K562 (cell line): ENCODE results near the gene PIK3R1. TPM values are rescaled to one million over a fixed set of nuclear protein-coding genes. Genes with fewer than 3 reads are reported as not detected.

Source experiments
- ATAC-seq: fragments of 200-7000 bp; cut with Tn5 transposase; 3 replicates; pipeline ENCODE4 v1.9.1; 2020; ENCODE audit warnings: moderate library complexity
- BruUV-seq: library from RNA; stranded (reverse); fragments of 400-500 nt; replicated peaks from 2 replicates; lab custom pipeline; 2021; lab: Mats Ljungman, UMichigan
- CTCF ChIA-PET: fragments of 300-600 bp; formaldehyde crosslinking; extraction: SDS; loops from one replicate; lab custom pipeline; 2021; ENCODE audit warnings: low intra/inter-chr PET ratio; lab: Yijun Ruan, JAX
- POLR2A ChIA-PET: fragments of 300-600, 350-650 bp; sonication (Branson Sonifier 250); formaldehyde crosslinking; extraction: SDS; loops from one replicate; lab custom pipeline; 2021; ENCODE audit warnings: antibody characterized with exemption, inconsistent platforms; lab: Yijun Ruan, JAX
- DNase-seq, 4 experiments: peaks; one replicate each; pipeline versions ENCODE4 v3.0.0 to v3.0.0-alpha.2; 2011 to 2018; ENCODE audit warnings: low spot score in 3 of 4, mixed read lengths in 3 of 4; ENCODE audit errors: extremely low read depth in 1 of 4
- FAIRE-seq: peaks from 2 replicates; lab custom pipeline; 2011; peaks lifted over from hg19 to GRCh38; lab: Jason Lieb, UNC
- H2AFZ ChIP-seq: 2 replicates; pipeline ENCODE4 v1.6.0; 2011; ENCODE audit warnings: low read depth, low read length, control low read depth, inconsistent platforms
- H3K27ac ChIP-seq: fragments of 200-600 bp; 3 replicates; pipeline ENCODE4 v1.8.0; 2011; ENCODE audit warnings: low read depth, mild to moderate bottlenecking, control low read depth, inconsistent platforms, low read length, moderate library complexity, mixed read lengths; ENCODE audit errors: extremely low read depth
- H3K27me3 ChIP-seq, 2 experiments: fragments of 300-600 bp in 1 of 2; 2 replicates in 1 of 2; 3 replicates in 1 of 2; pipeline versions ENCODE4 v1.6.0 to v1.8.0; 2011; ENCODE audit warnings: inconsistent platforms in 2 of 2, low read length in 2 of 2, mild to moderate bottlenecking in 1 of 2, mixed read lengths in 1 of 2, moderate library complexity in 1 of 2; ENCODE audit not compliant: control insufficient read depth in 2 of 2, insufficient read depth in 2 of 2
- H3K36me3 ChIP-seq: fragments of 300-600 bp; 3 replicates; pipeline ENCODE4 v1.8.0; 2011; ENCODE audit warnings: mild to moderate bottlenecking, low read length, inconsistent platforms; ENCODE audit not compliant: control insufficient read depth, insufficient read depth
- H3K4me1 ChIP-seq, 2 experiments: fragments of 200-600 bp in 1 of 2; replicated peaks in 1 of 2; 2 replicates in 1 of 2; 3 replicates in 1 of 2; pipeline versions ENCODE4 v1.5.1 to v1.8.0; 2011; ENCODE audit warnings: inconsistent platforms in 2 of 2, low read length in 2 of 2, mild to moderate bottlenecking in 1 of 2, mixed read lengths in 1 of 2, moderate library complexity in 1 of 2; ENCODE audit not compliant: control insufficient read depth in 2 of 2, insufficient read depth in 2 of 2
- H3K4me2 ChIP-seq: 2 replicates; pipeline ENCODE4 v1.6.1; 2011; ENCODE audit warnings: low read length, control low read depth, inconsistent platforms, mixed read lengths; ENCODE audit not compliant: insufficient read depth
- H3K4me3 ChIP-seq: fragments of 200-600 bp; sonication (generic), shearing (Covaris generic); 2 replicates; pipeline ENCODE4 v1.5.1; 2016; ENCODE audit warnings: control low read depth, inconsistent platforms
- H3K79me2 ChIP-seq: fragments of 200-600 bp; 3 replicates; pipeline ENCODE4 v1.8.0; 2011; ENCODE audit warnings: low read length, inconsistent platforms; ENCODE audit not compliant: control insufficient read depth, insufficient read depth
- H3K9ac ChIP-seq, 2 experiments: 2 replicates each; pipeline versions ENCODE4 v1.6.0 to v1.6.1; 2011; ENCODE audit warnings: low read depth in 2 of 2, low read length in 2 of 2, control low read depth in 1 of 2, inconsistent platforms in 1 of 2, mild to moderate bottlenecking in 1 of 2, mixed read lengths in 1 of 2; ENCODE audit not compliant: insufficient read depth in 1 of 2
- H3K9me1 ChIP-seq: one replicate; pipeline ENCODE4 v1.6.0; 2011; ENCODE audit warnings: inconsistent platforms, mild to moderate bottlenecking, low read length, moderate library complexity; ENCODE audit not compliant: control insufficient read depth, insufficient read depth
- H3K9me3 ChIP-seq: replicated peaks from 2 replicates; pipeline ENCODE4 v1.5.1; 2011; ENCODE audit warnings: low read depth, low read length, inconsistent platforms; ENCODE audit not compliant: control insufficient read depth, insufficient read depth
- H4K20me1 ChIP-seq: replicated peaks from 2 replicates; pipeline ENCODE4 v1.6.1; 2011; ENCODE audit warnings: low read length, inconsistent platforms, mixed read lengths; ENCODE audit not compliant: control insufficient read depth, insufficient read depth
- FOXK1 ChIP-seq: sonication (generic); formaldehyde crosslinking; IDR thresholded peaks from 2 replicates; pipeline ENCODE4 v1.8.0; 2022; ENCODE audit warnings: missing genetic modification reagents, mild to moderate bottlenecking, borderline replicate concordance
- GABPB1 ChIP-seq: sonication (generic); formaldehyde crosslinking; IDR thresholded peaks from 2 replicates; pipeline ENCODE4 v1.8.0; 2022; ENCODE audit warnings: mild to moderate bottlenecking, missing genetic modification reagents
- HNRNPLL ChIP-seq: fragments of 200-400 bp; formaldehyde crosslinking; IDR thresholded peaks from 2 replicates; pipeline ENCODE4 v1.6.1; 2017; ENCODE audit warnings: low read length, low read depth, mild to moderate bottlenecking; ENCODE audit not compliant: poor library complexity, severe bottlenecking
- NFE2L1 ChIP-seq: fragments of 450-650 bp; IDR thresholded peaks from 2 replicates; pipeline ENCODE4 v1.6.1; 2016; ENCODE audit warnings: missing genetic modification characterization, low read depth, mild to moderate bottlenecking, missing compliant biosample characterization, moderate library complexity, borderline replicate concordance
- NFYB ChIP-seq: IDR thresholded peaks from 2 replicates; pipeline ENCODE4 v1.6.1; 2011; ENCODE audit warnings: mild to moderate bottlenecking, moderate library complexity; ENCODE audit not compliant: insufficient read length; ENCODE audit errors: extremely low read depth
- NR2C1 ChIP-seq, 2 experiments: fragments of 450-650 bp; IDR thresholded peaks; 2 replicates each; pipeline ENCODE4 v1.6.1; 2017; ENCODE audit warnings: mild to moderate bottlenecking in 2 of 2, antibody characterized with exemption in 1 of 2, inconsistent platforms in 1 of 2, missing compliant biosample characterization in 1 of 2, missing genetic modification characterization in 1 of 2
- RBFOX2 ChIP-seq: fragments of 200-400 bp; formaldehyde crosslinking; IDR thresholded peaks from 2 replicates; pipeline ENCODE4 v1.6.1; 2017; ENCODE audit warnings: low read depth, mild to moderate bottlenecking, low read length, moderate library complexity
- SIN3A ChIP-seq, 2 experiments: fragments of 150-350 bp in 1 of 2; IDR thresholded peaks; 2 replicates each; pipeline ENCODE4 v1.6.1; 2011 to 2016; ENCODE audit warnings: borderline replicate concordance in 2 of 2, low read depth in 2 of 2, low read length in 2 of 2, mild to moderate bottlenecking in 2 of 2, moderate library complexity in 2 of 2; ENCODE audit not compliant: control insufficient read depth in 1 of 2
- STAG1 ChIP-seq: sonication (generic); formaldehyde crosslinking; IDR thresholded peaks from 2 replicates; pipeline ENCODE4 v1.5.0; 2020; ENCODE audit warnings: missing genetic modification reagents, borderline replicate concordance
- WHSC1 ChIP-seq: IDR thresholded peaks from one replicate; pipeline ENCODE4 v1.6.1; 2012; ENCODE audit warnings: low read length, control low read depth, inconsistent platforms
- ZNF511 ChIP-seq: sonication (generic); formaldehyde crosslinking; IDR thresholded peaks from 2 replicates; pipeline ENCODE4 v1.8.0; 2022; ENCODE audit warnings: mild to moderate bottlenecking, missing genetic modification reagents
- WGBS: fragments of 100-300 bp; shearing (Covaris generic); methylation state at CpG from one replicate; pipeline ENCODE4 v1.1.6; 2016; ENCODE audit warnings: low coverage, mixed read lengths; ENCODE audit not compliant: insufficient coverage; ENCODE audit errors: missing lambda C conversion rate; 5-methylcytosine and 5-hydroxymethylcytosine counted together
- in situ Hi-C: fragments of 300-500 bp; cut with MboI; formaldehyde crosslinking; loops from 4 replicates; pipeline ENCODE4 v1.15.0; 2018; ENCODE audit warnings: inconsistent platforms, mixed read lengths
- intact Hi-C: fragments of 100-400 bp; cut with micrococcal nuclease; formaldehyde crosslinking; loops from 2 replicates; pipeline ENCODE4 v1.14.2; 2022
- polyA plus RNA-seq, 8 experiments: library from polyadenylated mRNA; depleted of rRNA in 4 of 8; stranded (reverse) in 5 of 8; unstranded in 3 of 8; fragments of >200 nt; fragmentation: Nextera tagmentation in 2 of 8; fragmentation: Illumina TruSeq in 1 of 8; extraction: Ambion mirVana in 2 of 8; extraction: Trizol in 1 of 8; gene quantifications; 2 replicates each; pipeline versions ENCODE4 v1.2.1 to v1.2.3, GENCODE V29; 2011 to 2014; ENCODE audit warnings: inconsistent platforms in 1 of 8, missing spikeins in 1 of 8
- total RNA-seq, 7 experiments: library from RNA; depleted of rRNA in 6 of 7; stranded (reverse); fragments of >200 nt in 6 of 7; fragmentation: Illumina TruSeq in 2 of 7; extraction: Trizol in 2 of 7; gene quantifications; 2 replicates each; pipeline versions ENCODE4 v1.2.1 to v1.2.3, GENCODE V29; 2011 to 2021; ENCODE audit warnings: low replicate concordance in 1 of 7
- TF ChIP-seq, protein P1 (sequence below): fragments of 200-800 bp; sonication (Bioruptor generic); IDR thresholded peaks from 2 replicates; pipeline ENCODE4 v1.6.1; 2017; ENCODE audit warnings: missing genetic modification characterization, missing compliant biosample characterization

Gene PIK3R1
- total and polyA plus RNA-seq, 9 of the 15 experiments (the other 6 are each of a cell fraction or from before 2014, with no cell fraction given): 1.1 to 9.7 (median 4.8) TPM

DNA sequence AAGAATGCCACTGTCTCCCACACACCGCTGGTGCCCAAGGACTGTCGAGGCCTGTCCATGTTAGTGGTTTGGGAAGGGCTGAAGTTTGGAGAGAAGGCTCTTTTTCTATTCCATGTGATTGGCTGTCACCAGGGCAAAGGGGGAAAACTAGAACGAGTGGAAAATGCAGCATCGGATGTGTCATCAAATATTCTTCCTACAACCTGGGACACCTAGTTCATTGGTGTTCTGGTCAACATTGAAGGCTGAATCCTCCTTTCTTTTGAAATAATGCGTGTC, 53.2 kb downstream of the PIK3R1 start:
- Histone ChIP-seq H3K4me2 (no peak overlapping the region), H3K9ac (no peak overlapping the region)
- FAIRE-seq: no peak
- no TSS peak for BruUV-seq
- no peak for TF ChIP-seq NFE2L1 (tag)
- TF ChIP-seq ZNF511 (CRISPR knock-in tag): no peak
- no peak for TF ChIP-seq NR2C1 (IDR thresholded peaks at IDR 0.05)
- TF ChIP-seq NR2C1 (tag; IDR thresholded peaks at IDR 0.05): no peak
- TF ChIP-seq STAG1 (CRISPR knock-in tag): no peak
- no peak for TF ChIP-seq HNRNPLL
- no peak for TF ChIP-seq WHSC1
- TF ChIP-seq, protein P1, sequence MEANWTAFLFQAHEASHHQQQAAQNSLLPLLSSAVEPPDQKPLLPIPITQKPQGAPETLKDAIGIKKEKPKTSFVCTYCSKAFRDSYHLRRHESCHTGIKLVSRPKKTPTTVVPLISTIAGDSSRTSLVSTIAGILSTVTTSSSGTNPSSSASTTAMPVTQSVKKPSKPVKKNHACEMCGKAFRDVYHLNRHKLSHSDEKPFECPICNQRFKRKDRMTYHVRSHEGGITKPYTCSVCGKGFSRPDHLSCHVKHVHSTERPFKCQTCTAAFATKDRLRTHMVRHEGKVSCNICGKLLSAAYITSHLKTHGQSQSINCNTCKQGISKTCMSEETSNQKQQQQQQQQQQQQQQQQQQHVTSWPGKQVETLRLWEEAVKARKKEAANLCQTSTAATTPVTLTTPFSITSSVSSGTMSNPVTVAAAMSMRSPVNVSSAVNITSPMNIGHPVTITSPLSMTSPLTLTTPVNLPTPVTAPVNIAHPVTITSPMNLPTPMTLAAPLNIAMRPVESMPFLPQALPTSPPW: no peak
- no peak for TF ChIP-seq NFYB
- TF ChIP-seq FOXK1 (CRISPR knock-in tag): no peak
- TF ChIP-seq RBFOX2: no peak
- no peak for TF ChIP-seq SIN3A (IDR thresholded peaks at IDR 0.05; ENCODE audit: borderline replicate concordance in 2 of 2, control insufficient read depth in 1 of 2, low read depth in 2 of 2, low read length in 2 of 2)
- TF ChIP-seq GABPB1: no peak
- TF ChIP-seq, all 486 proteins: peak for 0
- Histone ChIP-seq H3K36me3 (no peaks in the 10 kb centered on the region), H3K4me3 (no peak overlapping the region), H3K9me1 (no peaks in the 10 kb centered on the region), H3K27ac (no peak overlapping the region), H3K4me1 (no peaks in the 10 kb centered on the region; a peak in 1 of 5 replicates), H4K20me1 (no peaks in the 10 kb centered on the region; the same call in 1 of the 2 replicates), H3K27me3 (no peaks in the 10 kb centered on the region; a peak in 1 of 5 replicates), H2AFZ (no peak overlapping the region), H3K9me3 (no peaks in the 10 kb centered on the region), H3K79me2 (no peaks in the 10 kb centered on the region)
- ChIA-PET POLR2A (no interaction called here), CTCF (no interaction called here)
- DNase-seq: no peak
- no peak for ATAC-seq
- in situ Hi-C loops (no loop called here), intact Hi-C loops (no loop called here)
- WGBS: 26% methylated on average over 5 of the region's 5 CpGs
